ENCODE measurements around the gene PPCDC.

Gene PPCDC

DNA sequence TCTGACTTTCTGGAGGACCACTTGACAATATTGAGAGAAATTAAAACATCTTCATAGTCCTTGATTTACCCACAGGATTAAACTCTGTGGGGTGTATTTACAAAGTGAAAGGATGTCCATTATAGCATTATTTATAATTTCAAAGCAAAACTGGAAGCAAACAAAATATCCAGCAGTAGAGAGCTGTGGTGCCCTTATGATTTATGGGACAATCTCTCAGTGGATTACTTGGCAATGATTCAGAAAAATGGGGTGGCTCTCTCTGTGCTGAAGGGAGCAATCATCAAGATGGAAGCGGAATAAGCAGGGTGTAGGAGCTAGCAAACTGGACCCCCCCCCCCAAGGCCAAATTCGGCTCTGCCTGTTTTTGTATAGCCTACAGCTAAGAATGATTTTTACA, 9.0 kb downstream of the PPCDC start:
- ATAC-seq: no peak
- TF ChIP-seq, protein P1, sequence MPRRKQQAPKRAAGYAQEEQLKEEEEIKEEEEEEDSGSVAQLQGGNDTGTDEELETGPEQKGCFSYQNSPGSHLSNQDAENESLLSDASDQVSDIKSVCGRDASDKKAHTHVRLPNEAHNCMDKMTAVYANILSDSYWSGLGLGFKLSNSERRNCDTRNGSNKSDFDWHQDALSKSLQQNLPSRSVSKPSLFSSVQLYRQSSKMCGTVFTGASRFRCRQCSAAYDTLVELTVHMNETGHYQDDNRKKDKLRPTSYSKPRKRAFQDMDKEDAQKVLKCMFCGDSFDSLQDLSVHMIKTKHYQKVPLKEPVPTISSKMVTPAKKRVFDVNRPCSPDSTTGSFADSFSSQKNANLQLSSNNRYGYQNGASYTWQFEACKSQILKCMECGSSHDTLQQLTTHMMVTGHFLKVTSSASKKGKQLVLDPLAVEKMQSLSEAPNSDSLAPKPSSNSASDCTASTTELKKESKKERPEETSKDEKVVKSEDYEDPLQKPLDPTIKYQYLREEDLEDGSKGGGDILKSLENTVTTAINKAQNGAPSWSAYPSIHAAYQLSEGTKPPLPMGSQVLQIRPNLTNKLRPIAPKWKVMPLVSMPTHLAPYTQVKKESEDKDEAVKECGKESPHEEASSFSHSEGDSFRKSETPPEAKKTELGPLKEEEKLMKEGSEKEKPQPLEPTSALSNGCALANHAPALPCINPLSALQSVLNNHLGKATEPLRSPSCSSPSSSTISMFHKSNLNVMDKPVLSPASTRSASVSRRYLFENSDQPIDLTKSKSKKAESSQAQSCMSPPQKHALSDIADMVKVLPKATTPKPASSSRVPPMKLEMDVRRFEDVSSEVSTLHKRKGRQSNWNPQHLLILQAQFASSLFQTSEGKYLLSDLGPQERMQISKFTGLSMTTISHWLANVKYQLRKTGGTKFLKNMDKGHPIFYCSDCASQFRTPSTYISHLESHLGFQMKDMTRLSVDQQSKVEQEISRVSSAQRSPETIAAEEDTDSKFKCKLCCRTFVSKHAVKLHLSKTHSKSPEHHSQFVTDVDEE (CRISPR knock-in tag; IDR thresholded peaks at IDR 0.05): no peak
- TF ChIP-seq ARNTL (CRISPR knock-in tag; IDR thresholded peaks at IDR 0.05; ENCODE audit: borderline replicate concordance, low read depth): no peak

DNA sequence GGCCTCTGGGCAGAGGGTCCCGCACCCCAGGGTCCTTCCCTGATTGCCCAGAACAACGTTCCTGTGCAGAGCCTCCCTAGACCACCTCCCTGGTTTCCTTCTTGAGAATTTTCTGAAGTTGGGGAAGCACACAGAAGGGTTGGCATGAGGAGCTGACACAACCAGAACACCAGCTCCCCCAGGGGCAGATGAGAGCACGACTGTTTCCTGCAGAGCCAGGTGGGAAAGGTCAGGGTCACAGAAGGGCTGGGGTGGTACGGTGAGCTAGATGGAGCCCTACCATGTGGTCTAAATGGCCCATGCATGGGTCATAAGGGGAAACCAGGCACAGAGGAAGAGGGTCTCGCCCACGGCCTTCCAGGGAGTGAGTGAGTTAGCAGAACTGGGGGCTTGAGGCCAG, 10.4 kb downstream of the PPCDC start:
- TF ChIP-seq ZNF8 (CRISPR knock-in tag; IDR thresholded peaks at IDR 0.05) (no peak), TCF4 (CRISPR knock-in tag; IDR thresholded peaks at IDR 0.05; ENCODE audit: borderline replicate concordance) (no peak), PPARA (CRISPR knock-in tag; IDR thresholded peaks at IDR 0.05; ENCODE audit: borderline replicate concordance) (no peak), ZNF70 (CRISPR knock-in tag; IDR thresholded peaks at IDR 0.05) (no peak), OSR1 (CRISPR knock-in tag; IDR thresholded peaks at IDR 0.05) (no peak), ZC3H10 (CRISPR knock-in tag; IDR thresholded peaks at IDR 0.05) (no peak), GLIS3 (CRISPR knock-in tag; IDR thresholded peaks at IDR 0.05) (no peak), RARB (CRISPR knock-in tag; IDR thresholded peaks at IDR 0.05) (no peak), ZFP3 (CRISPR knock-in tag; IDR thresholded peaks at IDR 0.05) (no peak), BACH2 (CRISPR knock-in tag; IDR thresholded peaks at IDR 0.05; ENCODE audit: borderline replicate concordance) (no peak), ISL1 (CRISPR knock-in tag; IDR thresholded peaks at IDR 0.05) (no peak), SNAI2 (CRISPR knock-in tag; IDR thresholded peaks at IDR 0.05) (no peak), ARNTL (CRISPR knock-in tag; IDR thresholded peaks at IDR 0.05; ENCODE audit: borderline replicate concordance, low read depth) (no peak), ZFP30 (CRISPR knock-in tag; IDR thresholded peaks at IDR 0.05) (no peak)
- TF ChIP-seq, protein P2, sequence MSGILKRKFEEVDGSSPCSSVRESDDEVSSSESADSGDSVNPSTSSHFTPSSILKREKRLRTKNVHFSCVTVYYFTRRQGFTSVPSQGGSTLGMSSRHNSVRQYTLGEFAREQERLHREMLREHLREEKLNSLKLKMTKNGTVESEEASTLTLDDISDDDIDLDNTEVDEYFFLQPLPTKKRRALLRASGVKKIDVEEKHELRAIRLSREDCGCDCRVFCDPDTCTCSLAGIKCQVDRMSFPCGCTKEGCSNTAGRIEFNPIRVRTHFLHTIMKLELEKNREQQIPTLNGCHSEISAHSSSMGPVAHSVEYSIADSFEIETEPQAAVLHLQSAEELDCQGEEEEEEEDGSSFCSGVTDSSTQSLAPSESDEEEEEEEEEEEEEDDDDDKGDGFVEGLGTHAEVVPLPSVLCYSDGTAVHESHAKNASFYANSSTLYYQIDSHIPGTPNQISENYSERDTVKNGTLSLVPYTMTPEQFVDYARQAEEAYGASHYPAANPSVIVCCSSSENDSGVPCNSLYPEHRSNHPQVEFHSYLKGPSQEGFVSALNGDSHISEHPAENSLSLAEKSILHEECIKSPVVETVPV (CRISPR knock-in tag; IDR thresholded peaks at IDR 0.05): no peak
- TF ChIP-seq, protein P3, sequence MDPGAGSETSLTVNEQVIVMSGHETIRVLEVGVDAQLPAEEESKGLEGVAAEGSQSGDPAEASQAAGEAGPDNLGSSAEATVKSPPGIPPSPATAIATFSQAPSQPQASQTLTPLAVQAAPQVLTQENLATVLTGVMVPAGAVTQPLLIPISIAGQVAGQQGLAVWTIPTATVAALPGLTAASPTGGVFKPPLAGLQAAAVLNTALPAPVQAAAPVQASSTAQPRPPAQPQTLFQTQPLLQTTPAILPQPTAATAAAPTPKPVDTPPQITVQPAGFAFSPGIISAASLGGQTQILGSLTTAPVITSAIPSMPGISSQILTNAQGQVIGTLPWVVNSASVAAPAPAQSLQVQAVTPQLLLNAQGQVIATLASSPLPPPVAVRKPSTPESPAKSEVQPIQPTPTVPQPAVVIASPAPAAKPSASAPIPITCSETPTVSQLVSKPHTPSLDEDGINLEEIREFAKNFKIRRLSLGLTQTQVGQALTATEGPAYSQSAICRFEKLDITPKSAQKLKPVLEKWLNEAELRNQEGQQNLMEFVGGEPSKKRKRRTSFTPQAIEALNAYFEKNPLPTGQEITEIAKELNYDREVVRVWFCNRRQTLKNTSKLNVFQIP (CRISPR knock-in tag; IDR thresholded peaks at IDR 0.05; ENCODE audit: borderline replicate concordance, low read depth): no peak
- TF ChIP-seq, protein P4, sequence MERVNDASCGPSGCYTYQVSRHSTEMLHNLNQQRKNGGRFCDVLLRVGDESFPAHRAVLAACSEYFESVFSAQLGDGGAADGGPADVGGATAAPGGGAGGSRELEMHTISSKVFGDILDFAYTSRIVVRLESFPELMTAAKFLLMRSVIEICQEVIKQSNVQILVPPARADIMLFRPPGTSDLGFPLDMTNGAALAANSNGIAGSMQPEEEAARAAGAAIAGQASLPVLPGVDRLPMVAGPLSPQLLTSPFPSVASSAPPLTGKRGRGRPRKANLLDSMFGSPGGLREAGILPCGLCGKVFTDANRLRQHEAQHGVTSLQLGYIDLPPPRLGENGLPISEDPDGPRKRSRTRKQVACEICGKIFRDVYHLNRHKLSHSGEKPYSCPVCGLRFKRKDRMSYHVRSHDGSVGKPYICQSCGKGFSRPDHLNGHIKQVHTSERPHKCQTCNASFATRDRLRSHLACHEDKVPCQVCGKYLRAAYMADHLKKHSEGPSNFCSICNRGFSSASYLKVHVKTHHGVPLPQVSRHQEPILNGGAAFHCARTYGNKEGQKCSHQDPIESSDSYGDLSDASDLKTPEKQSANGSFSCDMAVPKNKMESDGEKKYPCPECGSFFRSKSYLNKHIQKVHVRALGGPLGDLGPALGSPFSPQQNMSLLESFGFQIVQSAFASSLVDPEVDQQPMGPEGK (CRISPR knock-in tag; IDR thresholded peaks at IDR 0.05; ENCODE audit: borderline replicate concordance): no peak
- TF ChIP-seq, protein P5, sequence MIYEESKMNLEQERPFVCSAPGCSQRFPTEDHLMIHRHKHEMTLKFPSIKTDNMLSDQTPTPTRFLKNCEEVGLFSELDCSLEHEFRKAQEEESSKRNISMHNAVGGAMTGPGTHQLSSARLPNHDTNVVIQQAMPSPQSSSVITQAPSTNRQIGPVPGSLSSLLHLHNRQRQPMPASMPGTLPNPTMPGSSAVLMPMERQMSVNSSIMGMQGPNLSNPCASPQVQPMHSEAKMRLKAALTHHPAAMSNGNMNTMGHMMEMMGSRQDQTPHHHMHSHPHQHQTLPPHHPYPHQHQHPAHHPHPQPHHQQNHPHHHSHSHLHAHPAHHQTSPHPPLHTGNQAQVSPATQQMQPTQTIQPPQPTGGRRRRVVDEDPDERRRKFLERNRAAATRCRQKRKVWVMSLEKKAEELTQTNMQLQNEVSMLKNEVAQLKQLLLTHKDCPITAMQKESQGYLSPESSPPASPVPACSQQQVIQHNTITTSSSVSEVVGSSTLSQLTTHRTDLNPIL (CRISPR knock-in tag; IDR thresholded peaks at IDR 0.05; ENCODE audit: low read depth): no peak
- no peak for ATAC-seq

DNA sequence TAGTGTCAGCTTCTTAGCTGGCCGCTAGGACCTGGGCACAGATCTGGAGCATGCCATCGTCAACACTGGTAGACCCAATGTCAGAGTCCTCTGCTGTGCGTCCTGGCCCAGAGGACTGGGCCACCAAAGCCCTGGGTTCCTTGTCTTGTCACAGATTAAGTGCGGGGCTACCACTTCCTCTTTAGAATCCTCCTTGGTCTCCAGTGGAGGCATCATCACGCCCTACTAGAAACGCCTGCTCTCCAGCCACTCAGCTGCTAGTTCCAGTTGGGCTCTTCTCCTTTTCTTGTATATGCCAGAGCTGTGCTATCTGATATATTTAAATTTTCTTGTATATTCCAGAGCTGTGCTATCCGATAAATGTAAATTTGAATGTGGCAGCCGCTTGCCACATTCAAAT, 11.2 kb downstream of the PPCDC start:
- ATAC-seq: no peak
- TF ChIP-seq ZFP30 (CRISPR knock-in tag; IDR thresholded peaks at IDR 0.05): no peak

DNA sequence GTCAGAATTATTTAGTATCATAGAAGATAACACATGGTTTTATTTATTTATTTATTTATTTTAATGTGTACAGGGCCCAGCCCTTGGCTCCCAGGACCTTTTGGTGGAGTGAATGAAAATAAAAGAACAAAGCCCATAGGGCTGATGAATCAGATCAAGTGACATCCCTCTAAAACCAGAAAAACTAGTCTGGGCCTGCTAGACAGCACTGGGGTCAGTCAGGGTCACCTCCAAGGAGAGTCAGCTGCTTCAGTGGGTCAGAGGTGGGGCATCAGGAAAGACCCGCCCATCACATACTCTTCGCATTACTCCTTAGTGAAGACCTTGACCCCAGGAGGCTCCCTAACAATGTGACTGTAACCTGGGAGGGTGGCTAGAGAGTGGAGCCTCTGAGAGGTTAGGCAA, 12.8 kb downstream of the PPCDC start:
- no peak for ATAC-seq
- TF ChIP-seq ZNF565 (CRISPR knock-in tag; conservative IDR thresholded peaks at IDR 0.05; ENCODE audit: low read depth) (no peak), GLIS3 (CRISPR knock-in tag; IDR thresholded peaks at IDR 0.05) (no peak), ESRRG (CRISPR knock-in tag; IDR thresholded peaks at IDR 0.05) (no peak), BACH2 (CRISPR knock-in tag; IDR thresholded peaks at IDR 0.05; ENCODE audit: borderline replicate concordance) (no peak), TCF4 (CRISPR knock-in tag; IDR thresholded peaks at IDR 0.05; ENCODE audit: borderline replicate concordance) (no peak), ZNF8 (CRISPR knock-in tag; IDR thresholded peaks at IDR 0.05) (no peak), ARNTL (CRISPR knock-in tag; IDR thresholded peaks at IDR 0.05; ENCODE audit: borderline replicate concordance, low read depth) (no peak), SNAI2 (CRISPR knock-in tag; IDR thresholded peaks at IDR 0.05) (no peak), PPARA (CRISPR knock-in tag; IDR thresholded peaks at IDR 0.05; ENCODE audit: borderline replicate concordance) (no peak), TOX (CRISPR knock-in tag; IDR thresholded peaks at IDR 0.05; ENCODE audit: borderline replicate concordance) (no peak)
- TF ChIP-seq, protein P1 (CRISPR knock-in tag; IDR thresholded peaks at IDR 0.05): no peak
- TF ChIP-seq, protein P2 (CRISPR knock-in tag; IDR thresholded peaks at IDR 0.05): no peak
